ENCODE data around the gene PTPRN2. TPM values are rescaled to one million over a fixed set of nuclear protein-coding genes. Genes with fewer than 3 reads are reported as not detected.

The PTPRN2 gene
- total and polyA plus RNA-seq, 2 donors from 2014 or later: 4.8 to 6.2 TPM

DNA sequence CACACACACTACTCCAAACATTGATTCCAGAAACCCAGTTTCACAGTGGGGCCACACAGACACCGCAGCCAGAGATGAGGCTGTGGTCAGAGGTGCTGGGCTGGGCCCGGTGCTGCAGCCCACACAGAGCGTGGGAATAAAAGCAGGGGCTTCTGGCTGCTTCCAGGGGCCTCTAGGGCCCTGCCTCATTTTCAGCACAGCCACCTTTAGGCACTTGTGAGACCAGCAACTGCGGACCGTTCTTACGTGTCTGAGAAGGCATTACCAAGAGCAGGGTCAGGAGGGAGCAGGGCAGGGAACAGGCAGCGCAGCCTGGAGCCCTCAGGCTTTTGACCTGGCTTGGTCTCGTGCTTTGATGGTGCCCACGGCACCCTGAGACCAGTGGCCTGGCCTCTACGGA, 980.4 kb downstream of the PTPRN2 start:
- no peak for TF ChIP-seq CTCF (IDR thresholded peaks at IDR 0.05; ENCODE audit: borderline replicate concordance, extremely low read depth, insufficient read depth)
- Histone ChIP-seq H3K36me3 (ENCODE audit: control insufficient read depth in 2 of 3, insufficient read depth in 3 of 3, low read length in 3 of 3) (no peaks in the 10 kb centered on the region), H3K27ac (ENCODE audit: low read depth in 2 of 2, low read length in 2 of 2) (no peak overlapping the region), H3K4me3 (ENCODE audit: low read length in 3 of 3) (no peak overlapping the region), H3K27me3 (ENCODE audit: control insufficient read depth, insufficient read depth, low read length) (no peaks in the 10 kb centered on the region), H3K9me3 (ENCODE audit: control insufficient read depth in 2 of 3, insufficient read depth in 1 of 3, low read length in 3 of 3) (no peaks in the 10 kb centered on the region), H3K4me1 (ENCODE audit: control insufficient read depth in 2 of 3, insufficient read depth in 2 of 3, low read depth in 1 of 3, low read length in 3 of 3) (no peaks in the 10 kb centered on the region), H3K9ac (ENCODE audit: low read length in 3 of 3) (no peak overlapping the region)
- DNase-seq (no peak), FAIRE-seq (no peak)
- intact Hi-C loops (cut with DNase I): no loop called here

- Histone ChIP-seq H3K27ac (ENCODE audit: low read depth in 2 of 2, low read length in 2 of 2) (no peak overlapping the region), H3K9ac (ENCODE audit: low read length in 3 of 3) (no peak overlapping the region), H3K4me1 (ENCODE audit: control insufficient read depth in 2 of 3, insufficient read depth in 2 of 3, low read depth in 1 of 3, low read length in 3 of 3) (no peaks in the 10 kb centered on the region), H3K36me3 (ENCODE audit: control insufficient read depth in 2 of 3, insufficient read depth in 3 of 3, low read length in 3 of 3) (no peaks in the 10 kb centered on the region), H3K9me3 (ENCODE audit: control insufficient read depth in 2 of 3, insufficient read depth in 1 of 3, low read length in 3 of 3) (no peaks in the 10 kb centered on the region), H3K4me3 (ENCODE audit: low read length in 3 of 3) (no peak overlapping the region), H3K27me3 (ENCODE audit: control insufficient read depth, insufficient read depth, low read length) (no peaks in the 10 kb centered on the region)
- no peak for DNase-seq
- intact Hi-C loops (cut with DNase I): no loop called here
- FAIRE-seq: no peak
- no peak for TF ChIP-seq CTCF (IDR thresholded peaks at IDR 0.05; ENCODE audit: borderline replicate concordance, extremely low read depth, insufficient read depth)
These were observed 981.5 kb downstream of the PTPRN2 start for GRCh38 chr7:157606140-157606539.

GRCh38 chr7:157605638-157606037, 982.0 kb downstream of the PTPRN2 start:
- TF ChIP-seq CTCF (IDR thresholded peaks at IDR 0.05; ENCODE audit: borderline replicate concordance, extremely low read depth, insufficient read depth): no peak
- intact Hi-C loops (cut with DNase I): no loop called here
- H3K9me3 ChIP-seq (ENCODE audit: control insufficient read depth in 2 of 3, insufficient read depth in 1 of 3, low read length in 3 of 3): no peaks in the 10 kb centered on the region
- H3K27ac ChIP-seq (ENCODE audit: low read depth in 2 of 2, low read length in 2 of 2): no peak overlapping the region
- H3K4me1 ChIP-seq (ENCODE audit: control insufficient read depth in 2 of 3, insufficient read depth in 2 of 3, low read depth in 1 of 3, low read length in 3 of 3): no peaks in the 10 kb centered on the region
- H3K36me3 ChIP-seq (ENCODE audit: control insufficient read depth in 2 of 3, insufficient read depth in 3 of 3, low read length in 3 of 3): no peaks in the 10 kb centered on the region
- no peaks in the 10 kb centered on the region for H3K27me3 ChIP-seq (ENCODE audit: control insufficient read depth, insufficient read depth, low read length)
- H3K9ac ChIP-seq (ENCODE audit: low read length in 3 of 3): no peak overlapping the region
- no peak overlapping the region for H3K4me3 ChIP-seq (ENCODE audit: low read length in 3 of 3)
- FAIRE-seq (no peak), DNase-seq (no peak)

GRCh38 chr7:157604661-157605381, 982.8 kb downstream of the PTPRN2 start:
- Histone ChIP-seq H3K9ac (ENCODE audit: low read length in 3 of 3) (no peak overlapping the region), H3K4me3 (ENCODE audit: low read length in 3 of 3) (no peak overlapping the region), H3K4me1 (ENCODE audit: control insufficient read depth in 2 of 3, insufficient read depth in 2 of 3, low read depth in 1 of 3, low read length in 3 of 3) (no peaks in the 10 kb centered on the region), H3K27ac (ENCODE audit: low read depth in 2 of 2, low read length in 2 of 2) (no peak overlapping the region), H3K27me3 (ENCODE audit: control insufficient read depth, insufficient read depth, low read length) (no peaks in the 10 kb centered on the region), H3K9me3 (ENCODE audit: control insufficient read depth in 2 of 3, insufficient read depth in 1 of 3, low read length in 3 of 3) (no peaks in the 10 kb centered on the region), H3K36me3 (ENCODE audit: control insufficient read depth in 2 of 3, insufficient read depth in 3 of 3, low read length in 3 of 3) (no peaks in the 10 kb centered on the region)
- intact Hi-C loops (cut with DNase I): no loop called here
- no peak for FAIRE-seq
- no peak for TF ChIP-seq CTCF (IDR thresholded peaks at IDR 0.05; ENCODE audit: borderline replicate concordance, extremely low read depth, insufficient read depth)
- no peak for DNase-seq

Data from kidney (tissue), 14 donors.